ENCODE data around the gene MPZL2.

GRCh38 chr11:118224511-118225188 is 39.4 kb downstream of the MPZL2 start, which contains the start of gene JAML:
- TF ChIP-seq POLR2AphosphoS5 (IDR thresholded peaks at IDR 0.05) (no peak), POLR2A (IDR thresholded peaks at IDR 0.05) (no peak)
- TF ChIP-seq, protein P1, sequence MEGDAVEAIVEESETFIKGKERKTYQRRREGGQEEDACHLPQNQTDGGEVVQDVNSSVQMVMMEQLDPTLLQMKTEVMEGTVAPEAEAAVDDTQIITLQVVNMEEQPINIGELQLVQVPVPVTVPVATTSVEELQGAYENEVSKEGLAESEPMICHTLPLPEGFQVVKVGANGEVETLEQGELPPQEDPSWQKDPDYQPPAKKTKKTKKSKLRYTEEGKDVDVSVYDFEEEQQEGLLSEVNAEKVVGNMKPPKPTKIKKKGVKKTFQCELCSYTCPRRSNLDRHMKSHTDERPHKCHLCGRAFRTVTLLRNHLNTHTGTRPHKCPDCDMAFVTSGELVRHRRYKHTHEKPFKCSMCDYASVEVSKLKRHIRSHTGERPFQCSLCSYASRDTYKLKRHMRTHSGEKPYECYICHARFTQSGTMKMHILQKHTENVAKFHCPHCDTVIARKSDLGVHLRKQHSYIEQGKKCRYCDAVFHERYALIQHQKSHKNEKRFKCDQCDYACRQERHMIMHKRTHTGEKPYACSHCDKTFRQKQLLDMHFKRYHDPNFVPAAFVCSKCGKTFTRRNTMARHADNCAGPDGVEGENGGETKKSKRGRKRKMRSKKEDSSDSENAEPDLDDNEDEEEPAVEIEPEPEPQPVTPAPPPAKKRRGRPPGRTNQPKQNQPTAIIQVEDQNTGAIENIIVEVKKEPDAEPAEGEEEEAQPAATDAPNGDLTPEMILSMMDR (IDR thresholded peaks at IDR 0.05): no peak
